Measurements from ENCODE around the gene ADGRG1. TPM values are rescaled to one million over a fixed set of nuclear protein-coding genes. Genes with fewer than 3 reads are reported as not detected.

The ADGRG1 gene
- total RNA-seq, 1 experiment from 2014 or later, result 10.2 TPM

DNA sequence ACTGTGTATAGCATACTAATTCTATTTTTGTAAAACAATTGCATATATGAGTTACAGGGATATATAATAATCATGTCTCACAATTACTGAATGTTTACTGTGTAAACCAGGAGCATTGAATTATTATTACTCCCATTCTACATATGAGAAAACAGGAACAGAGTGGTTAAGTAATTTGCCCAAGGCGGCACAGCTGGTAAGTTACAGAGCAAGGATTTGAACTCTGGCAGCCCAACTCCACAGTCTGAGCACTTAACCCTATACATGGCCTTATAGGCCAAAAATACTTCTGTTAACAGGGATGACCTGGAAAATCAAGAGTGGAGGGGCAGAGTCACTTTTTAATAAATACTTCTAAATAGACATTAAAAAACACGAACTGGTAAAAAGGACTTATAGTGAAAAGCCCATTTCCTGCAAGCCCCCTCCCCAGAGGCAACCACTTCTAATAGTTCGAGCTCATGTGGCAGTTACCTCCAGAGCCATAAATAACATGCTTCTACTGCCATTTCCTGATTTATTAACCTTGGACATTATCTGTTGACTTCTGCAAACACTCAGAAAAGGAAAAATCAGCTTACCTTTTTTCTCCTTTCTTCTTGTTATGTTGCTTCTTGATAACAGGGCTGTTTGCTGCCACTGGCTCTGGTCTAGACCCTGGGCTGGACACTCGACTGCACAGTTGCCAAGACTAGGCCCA is 22.1 kb upstream of the ADGRG1 start:
- no peak for TF ChIP-seq CTCF (IDR thresholded peaks at IDR 0.05; ENCODE audit: unreplicated experiment)
- CTCF ChIA-PET, result interaction anchor here (5.8 kb wide), 1 partner anchor 42 kb away, joined by 51 read pairs; no protein-coding TSS in a partner anchor
- Mint-ChIP-seq H3K36me3 (ENCODE audit: insufficient read depth, unreplicated experiment) (no peaks in the 10 kb centered on the region), H3K4me3 (ENCODE audit: unreplicated experiment) (no peak overlapping the region), H3K9me3 (ENCODE audit: unreplicated experiment) (no peaks in the 10 kb centered on the region), H3K27ac (ENCODE audit: low read depth, unreplicated experiment) (no peak overlapping the region), H3K4me1 (ENCODE audit: insufficient read depth, unreplicated experiment) (peaks cover 9% of the 10 kb centered on the region), H3K27me3 (ENCODE audit: insufficient read depth, unreplicated experiment) (peaks cover 14% of the 10 kb centered on the region)
- no TSS peak for BruUV-seq (replicated peaks)
- intact Hi-C loops (cut with micrococcal nuclease), result no loop called here
- no peak for DNase-seq (ENCODE audit: unreplicated experiment)
- POLR2A ChIA-PET, result no interaction called here

- H3K27ac Mint-ChIP-seq (ENCODE audit: low read depth, unreplicated experiment), result no peak overlapping the region
- H3K4me1 Mint-ChIP-seq (ENCODE audit: insufficient read depth, unreplicated experiment), result peaks cover 13% of the 10 kb centered on the region
- no peaks in the 10 kb centered on the region for H3K9me3 Mint-ChIP-seq (ENCODE audit: unreplicated experiment)
- intact Hi-C loops (cut with micrococcal nuclease), result no loop called here
- BruUV-seq (replicated peaks), result no TSS peak
- POLR2A ChIA-PET, result no interaction called here
- CTCF ChIA-PET, result interaction anchor here (5.8 kb wide), 1 partner anchor 42 kb away, joined by 51 read pairs; no protein-coding TSS in a partner anchor
- peaks cover 14% of the 10 kb centered on the region for H3K27me3 Mint-ChIP-seq (ENCODE audit: insufficient read depth, unreplicated experiment)
- no peak for TF ChIP-seq CTCF (IDR thresholded peaks at IDR 0.05; ENCODE audit: unreplicated experiment)
- no peak overlapping the region for H3K4me3 Mint-ChIP-seq (ENCODE audit: unreplicated experiment)
- DNase-seq (ENCODE audit: unreplicated experiment), result no peak
- H3K36me3 Mint-ChIP-seq (ENCODE audit: insufficient read depth, unreplicated experiment), result no peaks in the 10 kb centered on the region
Observed at GRCh38 chr16:57606847-57607501, 21.5 kb upstream of the ADGRG1 start.

- Mint-ChIP-seq H3K27me3 (ENCODE audit: insufficient read depth, unreplicated experiment) (peaks cover 10% of the 10 kb centered on the region), H3K4me3 (ENCODE audit: unreplicated experiment) (no peak overlapping the region), H3K27ac (ENCODE audit: low read depth, unreplicated experiment) (no peak overlapping the region), H3K36me3 (ENCODE audit: insufficient read depth, unreplicated experiment) (no peaks in the 10 kb centered on the region), H3K4me1 (ENCODE audit: insufficient read depth, unreplicated experiment) (peaks cover 13% of the 10 kb centered on the region), H3K9me3 (ENCODE audit: unreplicated experiment) (no peaks in the 10 kb centered on the region)
- CTCF ChIA-PET, result interaction anchor here (0.8 to 5.8 kb wide), 4 partner anchors 7 to 41 kb away, joined by 3 to 51 read pairs (median 18); no protein-coding TSS in a partner anchor
- POLR2A ChIA-PET, result interaction anchor here (1.7 kb wide), 1 partner anchor 10 kb away, joined by 5 read pairs; no protein-coding TSS in a partner anchor
- no peak for DNase-seq (ENCODE audit: unreplicated experiment)
- TF ChIP-seq CTCF (IDR thresholded peaks at IDR 0.05; ENCODE audit: unreplicated experiment), result no peak
- intact Hi-C loops (cut with micrococcal nuclease), result no loop called here
- no TSS peak for BruUV-seq (replicated peaks)
Observed at GRCh38 chr16:57607676-57608461, 20.6 kb upstream of the ADGRG1 start.
